Lower leg skin (tissue), 4 donors: ENCODE data around the gene GRAMD2A. TPM values are rescaled to one million over a fixed set of nuclear protein-coding genes. Genes with fewer than 3 reads are reported as not detected.
A peak's percentile ranks its signal among the peaks of the same experiment; 100 is the strongest.
"Not testable (repeated sequence)": the region's sequence is repeated elsewhere in the genome, so short reads cannot be mapped to it uniquely, and the experiment has no call there.

Experiments
- DNase-seq, 2 donors: peaks; one replicate each; pipeline ENCODE4 v3.0.0-alpha.2; 2019; ENCODE audit warnings: low spot score in 2 of 2
- H3K4me3 ChIP-seq: fragments of 200-600 bp; sonication (generic); 2 replicates; pipeline ENCODE4 v1.5.1; 2017; ENCODE audit warnings: mild to moderate bottlenecking, low read depth; ENCODE audit not compliant: poor library complexity, severe bottlenecking
- CTCF ChIP-seq, 3 donors: fragments of 450-650 bp; IDR thresholded peaks; one replicate each; pipeline ENCODE4 v1.5.1; 2016; ENCODE audit warnings: antibody characterized with exemption in 3 of 3, mild to moderate bottlenecking in 3 of 3, moderate library complexity in 2 of 3
- POLR2A ChIP-seq, 2 donors: fragments of 450-650 bp; IDR thresholded peaks; one replicate each; pipeline ENCODE4 v1.6.1; 2016 to 2017; ENCODE audit warnings: antibody characterized with exemption in 2 of 2, mild to moderate bottlenecking in 1 of 2, moderate library complexity in 1 of 2
- WGBS, 2 donors: methylation state at CpG; one replicate each; pipeline ENCODE4 v1.1.5; 2018; 5-methylcytosine and 5-hydroxymethylcytosine counted together
- intact Hi-C: fragments of 100-400 bp; cut with DNase I; formaldehyde crosslinking; loops from one replicate; pipeline ENCODE4 v1.15.0; 2023; ENCODE audit warnings: low total_unique reads
- total RNA-seq, 4 donors: library from RNA; depleted of rRNA; stranded (reverse); fragments of >200 nt; gene quantifications; one replicate each; pipeline ENCODE4 v1.1.0, GENCODE V29; 2016

Gene GRAMD2A
- total RNA-seq, 4 donors from 2014 or later, result 4.6 to 5.9 (median 5.1) TPM

GRCh38 chr15:72173401-72173800, 24.2 kb downstream of the GRAMD2A start:
- no peak overlapping the region for H3K4me3 ChIP-seq
- DNase-seq, result peak in 1 of 2 donors; percentile 49
- WGBS, 2 donors, result 91 to 92% methylated on average over 6 of the region's 6 CpGs
- intact Hi-C loops, result no loop called here
- no peak for TF ChIP-seq CTCF (IDR thresholded peaks at IDR 0.05)
- TF ChIP-seq POLR2A (IDR thresholded peaks at IDR 0.05), result no peak

- H3K4me3 ChIP-seq, result no peak overlapping the region
- intact Hi-C loops, result no loop called here
- DNase-seq, result peak in 1 of 2 donors; percentile 66
- 80 to 89% methylated on average over 5 of the region's 5 CpGs for WGBS, 2 donors
- no peak for TF ChIP-seq CTCF (IDR thresholded peaks at IDR 0.05)
These were observed 24.8 kb downstream of the GRAMD2A start for GRCh38 chr15:72172796-72173195.

- DNase-seq, result peak in 1 of 2 donors; percentile 36
- H3K4me3 ChIP-seq, intact Hi-C loops: not testable (repeated sequence)
- 87 to 91% methylated on average over 10 of the region's 10 CpGs for WGBS, 2 donors
These were observed 25.6 kb downstream of the GRAMD2A start for GRCh38 chr15:72171978-72172377.

GRCh38 chr15:72170691-72171090, 26.9 kb downstream of the GRAMD2A start:
- DNase-seq, result peak in 1 of 2 donors; percentile 78
- intact Hi-C loops, result no loop called here
- TF ChIP-seq POLR2A (IDR thresholded peaks at IDR 0.05), result no peak
- TF ChIP-seq CTCF (IDR thresholded peaks at IDR 0.05), result no peak
- WGBS, 2 donors, result 93 to 95% methylated on average over 7 of the region's 7 CpGs
- no peak overlapping the region for H3K4me3 ChIP-seq

GRCh38 chr15:72169921-72170611, 27.5 kb downstream of the GRAMD2A start:
- no peak for TF ChIP-seq CTCF (IDR thresholded peaks at IDR 0.05)
- TF ChIP-seq POLR2A (IDR thresholded peaks at IDR 0.05), result no peak
- peak in 1 of 2 donors; percentile 78 for DNase-seq
- H3K4me3 ChIP-seq, result no peak overlapping the region
- WGBS, 2 donors, result 87 to 92% methylated on average over 13 to 16 of the region's 16 CpGs
- intact Hi-C loops, result no loop called here

GRCh38 chr15:72169236-72169920, 28.2 kb downstream of the GRAMD2A start:
- intact Hi-C loops, result no loop called here
- no peak overlapping the region for H3K4me3 ChIP-seq
- TF ChIP-seq CTCF (IDR thresholded peaks at IDR 0.05) (no peak), POLR2A (IDR thresholded peaks at IDR 0.05) (no peak)
- 69 to 82% methylated on average over 10 of the region's 10 CpGs for WGBS, 2 donors
- peak in 1 of 2 donors; percentile 70 for DNase-seq
